NCI-H345 (cell line): ENCODE data around the gene PRKCQ.

Source experiments
- DNase-seq: peaks from one replicate; lab custom pipeline; 2025; lab: John Stamatoyannopoulos, UW

Gene PRKCQ

DNA sequence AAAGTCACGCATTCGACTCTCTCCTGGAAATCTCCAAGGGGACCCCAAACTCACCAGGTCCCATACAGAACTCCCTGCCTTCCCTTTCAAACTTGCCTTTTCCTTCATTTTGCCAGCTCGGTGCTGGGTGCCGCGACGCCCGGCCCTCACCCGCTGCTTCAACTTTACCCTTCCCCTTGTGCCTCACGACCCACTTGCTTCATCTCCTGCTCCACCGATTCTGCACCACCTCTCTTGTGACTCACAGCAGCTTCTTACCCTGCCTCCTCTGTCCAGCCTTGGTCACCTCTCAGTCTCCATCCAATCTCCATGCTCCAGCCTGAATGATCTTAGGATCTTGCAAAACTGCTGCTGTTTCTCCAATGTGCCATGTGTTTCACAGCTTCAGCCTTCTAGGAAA lies 59.9 kb downstream of the PRKCQ start:
- DNase-seq, result no peak

DNA sequence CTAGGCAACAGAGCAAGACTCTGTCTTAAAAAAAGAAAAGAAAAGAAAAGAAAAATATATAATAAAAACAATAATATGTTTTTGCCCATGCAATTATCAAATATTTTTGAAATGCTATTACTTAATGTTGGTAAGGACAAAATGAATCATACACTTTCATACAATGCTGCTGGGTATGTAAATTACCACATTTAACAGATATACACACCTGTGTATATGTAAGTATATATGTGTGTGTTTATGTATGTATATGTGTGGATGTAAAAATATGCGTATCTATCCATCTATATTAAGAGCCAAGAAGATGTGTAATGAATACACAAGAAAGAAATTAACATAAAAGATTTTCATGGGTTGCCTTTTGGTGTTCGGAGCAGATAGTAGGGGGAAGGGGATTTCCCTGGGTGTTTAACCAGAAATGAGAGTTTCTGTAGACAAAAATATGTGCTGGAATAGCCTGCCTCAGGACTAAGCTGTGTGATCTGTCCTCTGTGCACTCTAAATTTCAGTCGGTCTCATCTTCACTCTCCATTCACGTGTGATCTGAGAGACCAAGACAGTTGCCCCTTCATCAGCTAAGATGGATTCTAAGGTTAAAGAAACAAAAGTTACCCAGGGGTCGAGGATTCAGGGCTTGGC lies 61.2 kb downstream of the PRKCQ start:
- no peak for DNase-seq

DNA sequence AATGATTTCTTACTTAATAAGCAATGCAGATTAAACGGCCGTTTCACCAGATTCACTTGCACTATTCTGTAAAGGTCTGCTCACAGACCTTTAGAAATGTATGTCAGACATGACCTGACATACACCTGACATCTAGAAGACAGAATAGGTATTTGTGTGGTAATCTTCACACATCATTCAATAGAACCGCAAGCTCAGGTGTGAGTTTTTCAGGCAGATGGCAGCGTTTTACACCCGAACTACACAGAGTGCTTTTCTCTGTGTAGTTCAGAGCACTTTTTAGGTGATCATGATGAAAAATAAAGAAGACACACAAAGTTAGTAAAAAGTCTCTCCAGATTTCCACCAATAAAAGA lies 63.2 kb downstream of the PRKCQ start:
- no peak for DNase-seq

DNA sequence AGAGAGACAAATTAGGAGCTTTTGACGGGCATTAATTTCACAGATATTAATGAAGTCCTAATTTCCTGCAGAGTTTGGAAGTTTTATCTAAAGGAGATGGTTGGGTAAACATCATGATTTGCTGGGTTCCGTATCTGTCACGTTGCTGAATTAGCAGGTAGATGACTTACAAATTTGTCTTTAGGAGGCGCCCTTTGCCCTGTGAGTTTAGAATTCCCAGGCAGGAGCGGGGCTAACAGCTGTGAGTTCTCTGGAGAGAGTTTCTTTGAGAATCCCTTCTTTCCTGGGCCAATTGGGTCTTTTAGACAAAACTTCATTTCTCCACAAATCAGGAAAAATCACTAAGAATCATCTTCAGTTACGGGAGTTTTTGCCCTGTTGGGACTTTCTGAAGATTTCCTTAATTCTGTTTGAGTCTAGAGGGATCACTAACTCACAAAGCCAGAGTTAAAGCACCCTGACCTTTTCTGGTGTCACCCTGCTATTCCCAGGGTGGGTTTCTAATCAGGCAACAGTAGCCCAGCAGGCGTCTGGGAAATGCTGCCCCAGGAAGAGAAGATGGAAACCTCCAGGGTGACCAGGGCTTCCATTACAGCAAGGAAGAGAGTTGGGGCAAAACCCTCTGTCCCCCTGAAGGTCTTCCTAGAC lies 63.7 kb downstream of the PRKCQ start:
- no peak for DNase-seq

DNA sequence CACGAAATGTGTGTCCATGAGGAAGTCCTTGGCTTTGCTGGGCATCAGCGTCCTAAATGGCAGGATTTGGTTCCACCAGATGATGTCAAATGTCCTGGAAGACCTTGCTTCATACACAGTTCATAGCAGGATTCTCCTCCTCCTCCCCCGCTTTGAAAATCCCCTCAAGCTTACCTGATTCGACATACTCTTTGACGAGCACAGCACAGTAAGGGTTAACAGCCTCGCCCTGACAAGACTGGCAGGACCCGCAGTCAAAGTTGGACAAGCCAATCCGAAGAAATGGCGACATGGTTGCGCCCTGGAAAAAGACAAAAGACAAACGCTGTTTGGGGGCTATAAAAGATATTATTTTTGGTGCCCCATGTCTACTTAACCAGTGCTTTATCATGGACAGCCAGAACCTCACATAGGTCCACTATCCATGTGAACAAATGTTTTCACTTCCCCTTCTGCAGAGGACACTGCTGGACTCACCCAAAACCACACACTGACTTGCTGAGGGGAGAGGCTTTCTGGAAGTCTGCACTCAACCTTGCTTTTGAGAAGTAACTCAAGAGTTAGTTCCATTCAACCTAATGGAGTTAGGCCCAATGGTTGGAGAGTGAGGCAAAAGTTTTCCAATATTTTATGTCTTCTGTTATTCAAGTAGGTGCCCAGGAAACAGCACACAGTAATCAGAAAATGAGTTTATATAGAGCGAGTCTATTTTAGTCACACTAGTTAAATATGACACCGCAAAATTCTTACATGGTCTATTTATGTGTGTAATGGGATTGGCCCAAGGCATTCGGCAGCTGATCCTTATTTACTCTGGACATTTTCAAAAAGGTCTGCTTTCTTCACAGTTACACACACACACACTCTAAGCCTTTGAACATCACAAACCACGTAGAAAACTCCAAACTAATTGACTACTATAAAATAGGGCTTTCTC lies 65.0 kb downstream of the PRKCQ start:
- no peak for DNase-seq

DNA sequence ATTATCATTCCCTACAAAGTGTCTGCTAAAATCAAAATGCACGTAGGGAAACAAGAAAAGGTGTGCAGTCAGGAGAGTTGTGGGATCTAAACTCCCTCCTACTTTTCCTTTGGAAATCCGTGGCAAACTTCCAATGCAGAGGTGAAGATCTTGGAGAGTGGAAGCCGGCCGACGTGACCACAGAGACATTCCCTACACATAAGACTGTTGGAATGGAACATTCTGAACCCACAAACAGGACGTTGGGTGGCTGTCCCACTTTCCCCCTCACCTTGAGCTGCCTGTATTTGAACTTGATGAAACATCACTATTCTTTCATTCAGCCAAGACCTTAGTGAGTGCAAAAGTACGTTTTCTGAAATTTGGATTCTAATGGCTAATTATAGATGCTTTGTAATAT lies 65.9 kb downstream of the PRKCQ start:
- DNase-seq, result no peak

GRCh38 chr10:6513476-6513875 lies 66.6 kb downstream of the PRKCQ start:
- no peak for DNase-seq

- no peak for DNase-seq
Measured at GRCh38 chr10:6512182-6512581, 67.9 kb downstream of the PRKCQ start.

GRCh38 chr10:6511347-6511746 lies 68.7 kb downstream of the PRKCQ start:
- DNase-seq, result no peak

- DNase-seq, result no peak
Measured at GRCh38 chr10:6507311-6507710, 72.8 kb downstream of the PRKCQ start.

DNA sequence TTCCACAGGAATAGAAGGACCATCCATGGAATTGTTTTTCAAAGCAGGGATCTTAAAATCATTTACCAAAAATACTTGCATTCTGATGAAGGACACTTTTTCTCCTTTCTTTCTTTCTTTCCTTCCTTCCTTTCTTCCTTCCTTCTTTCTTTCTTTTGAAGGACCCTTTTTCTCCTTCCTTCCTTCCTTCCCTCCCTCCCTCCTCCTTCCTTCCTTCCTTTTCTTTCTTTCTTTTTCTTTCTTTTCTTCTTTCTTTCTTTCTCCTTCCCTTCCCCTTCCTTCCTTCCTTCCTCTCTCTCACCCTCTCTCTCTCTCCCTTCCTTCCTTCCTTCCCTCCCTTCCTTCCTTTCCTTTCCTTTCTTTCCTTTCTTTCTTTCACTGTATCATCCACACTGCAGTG lies 74.8 kb downstream of the PRKCQ start:
- no peak for DNase-seq

GRCh38 chr10:6504296-6504695 lies 75.8 kb downstream of the PRKCQ start:
- DNase-seq, result no peak

DNA sequence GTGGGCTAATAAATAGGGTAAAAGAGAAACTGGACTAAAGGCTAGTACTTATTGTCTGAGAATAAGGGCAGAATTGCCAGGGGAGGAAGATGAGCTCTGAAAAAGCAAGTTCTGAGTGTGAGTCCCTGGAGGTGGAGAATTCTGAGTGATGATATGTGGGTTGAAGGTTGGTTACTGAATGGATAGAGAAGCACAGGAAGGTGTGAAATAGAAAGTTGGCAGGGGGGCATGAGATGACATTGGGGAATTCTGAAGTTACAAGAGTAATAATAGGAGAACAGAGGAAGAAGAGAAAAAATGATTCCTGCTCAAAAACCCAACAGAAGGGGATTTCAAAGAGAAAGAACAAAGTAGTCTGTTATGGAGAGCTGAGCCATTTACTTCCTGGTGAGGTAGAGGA lies 76.9 kb downstream of the PRKCQ start:
- DNase-seq, result no peak

DNA sequence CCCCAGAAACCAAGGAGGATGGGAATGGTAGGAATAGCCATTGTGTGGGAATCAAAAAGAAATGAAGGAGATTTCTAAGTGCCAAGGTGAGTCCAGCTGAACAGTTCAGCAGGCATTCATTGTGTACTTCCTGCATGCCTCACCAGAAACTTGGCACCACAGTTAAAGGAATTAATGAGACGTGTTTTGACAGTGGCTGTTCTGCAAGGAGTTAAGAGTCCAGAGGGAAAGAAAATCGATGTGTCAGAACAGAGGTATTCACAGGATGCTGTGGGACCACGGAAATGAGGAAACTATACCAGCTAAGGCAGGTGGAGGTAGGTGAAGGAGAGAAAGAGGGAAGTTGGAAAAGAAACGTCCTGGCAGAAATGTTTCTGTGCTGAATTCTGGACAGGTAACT lies 78.1 kb downstream of the PRKCQ start:
- DNase-seq, result no peak

- DNase-seq, result no peak
Measured at GRCh38 chr10:6499974-6500373, 80.1 kb downstream of the PRKCQ start.

DNA sequence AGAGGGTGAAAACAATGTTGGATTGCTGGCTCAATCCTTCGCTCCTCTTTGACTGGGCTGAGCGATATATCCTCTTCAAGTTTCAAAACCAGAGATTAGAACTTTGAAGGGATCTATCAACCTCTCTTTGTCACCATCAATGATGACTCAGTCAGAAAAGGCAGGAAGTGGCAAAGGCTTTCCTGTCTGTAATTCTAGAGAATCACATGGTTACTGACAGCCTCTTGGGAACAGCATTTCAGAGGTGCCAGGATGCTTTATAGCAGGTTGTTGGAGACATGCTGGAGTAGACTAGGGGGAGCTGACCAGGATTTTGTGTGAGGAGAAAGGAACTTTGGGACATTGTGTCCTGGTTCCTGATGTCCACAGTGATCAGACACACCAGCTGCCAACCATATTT lies 81.3 kb downstream of the PRKCQ start:
- DNase-seq, result no peak

- no peak for DNase-seq
Measured at GRCh38 chr10:6497620-6498019, 82.5 kb downstream of the PRKCQ start.

DNA sequence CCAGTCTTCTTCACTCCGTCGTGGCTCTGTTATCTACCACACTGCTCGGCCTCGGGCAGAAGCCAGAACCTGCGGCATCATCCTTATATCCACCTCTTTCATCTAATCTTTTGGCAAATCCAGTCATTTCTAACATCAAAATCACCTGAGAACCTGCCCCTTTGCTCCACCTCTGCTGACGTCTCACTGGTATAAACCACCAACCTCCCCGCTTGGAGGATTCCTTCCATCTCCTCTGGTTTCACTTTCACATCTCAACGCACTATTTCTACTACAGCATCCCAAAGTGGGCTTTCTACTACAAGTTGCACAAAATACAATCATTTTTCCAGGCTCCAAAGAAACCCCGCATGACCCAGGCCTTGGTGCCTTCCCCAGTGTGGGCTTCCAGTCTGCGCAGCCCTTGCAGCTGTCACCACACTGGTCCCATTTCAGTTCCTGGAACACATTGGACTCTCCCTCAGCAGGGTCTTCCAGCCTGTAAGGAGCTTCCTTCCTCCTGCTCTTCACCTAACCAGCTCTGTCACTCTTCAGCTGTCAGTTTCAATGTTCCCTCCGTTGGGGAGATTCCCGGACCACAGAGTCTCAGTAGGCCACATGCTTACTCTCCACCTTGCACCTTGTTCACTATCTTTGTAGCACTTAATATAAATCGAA lies 85.0 kb downstream of the PRKCQ start:
- no peak for DNase-seq

DNA sequence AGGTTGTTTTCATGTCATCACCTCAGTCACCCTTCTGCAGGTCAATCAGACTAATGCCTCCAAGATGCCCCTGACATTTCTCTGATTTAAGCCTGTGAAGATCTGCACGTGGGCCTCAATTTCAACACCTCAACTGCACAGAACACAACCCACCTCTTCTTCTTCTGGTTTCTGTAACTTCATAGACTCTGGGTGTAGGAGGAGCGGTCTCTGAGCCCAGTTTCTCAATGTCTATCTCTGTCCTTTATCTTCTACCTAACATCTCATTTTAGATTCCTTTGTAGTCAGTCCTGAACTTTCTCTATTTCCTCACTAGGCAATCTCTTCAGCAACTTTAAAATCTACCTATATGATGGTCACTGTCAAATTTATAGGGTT lies 85.6 kb downstream of the PRKCQ start:
- no peak for DNase-seq

DNA sequence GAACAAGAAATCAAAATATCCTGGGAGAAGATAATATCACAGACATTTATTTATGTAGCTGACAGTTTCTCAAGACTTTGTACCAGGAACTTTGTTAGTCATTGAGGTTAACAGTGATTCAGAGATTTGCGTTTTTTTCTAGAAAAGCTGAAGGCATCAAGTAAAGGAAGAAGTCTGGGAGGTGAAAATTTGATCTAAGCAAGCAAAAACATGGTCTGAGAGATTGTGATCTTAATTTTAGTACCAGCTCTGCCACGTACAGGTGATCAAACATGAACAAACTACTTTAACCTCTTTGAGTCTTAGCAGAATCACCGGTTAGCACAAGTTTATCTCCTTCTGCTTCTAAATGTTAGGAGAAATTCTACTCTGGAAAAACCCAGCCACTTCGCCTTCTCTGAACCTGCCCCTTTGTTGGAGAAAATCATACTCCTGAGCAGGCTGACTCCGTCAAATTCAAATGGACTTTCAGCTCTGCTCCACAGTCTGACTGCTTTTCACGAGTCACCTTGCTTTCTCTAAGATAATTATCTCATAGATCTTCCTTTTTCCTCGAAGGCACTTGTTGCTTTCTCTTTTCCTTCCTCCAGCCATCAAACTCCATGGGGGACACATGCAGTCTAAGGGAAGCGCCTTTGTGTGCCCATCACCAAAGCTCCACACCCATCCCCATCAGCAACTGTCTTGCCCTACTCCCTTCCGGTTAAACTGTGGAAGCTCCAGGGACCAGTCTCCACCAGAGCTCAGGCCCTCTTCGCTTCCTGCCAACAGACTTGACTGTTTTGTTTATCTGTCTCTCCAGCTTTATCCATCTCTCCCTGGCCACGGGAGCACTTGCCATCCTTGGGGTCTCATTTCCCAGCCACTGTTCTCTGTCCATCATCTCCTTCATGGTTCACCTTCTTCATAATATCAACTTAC lies 86.3 kb downstream of the PRKCQ start:
- DNase-seq, result no peak

DNA sequence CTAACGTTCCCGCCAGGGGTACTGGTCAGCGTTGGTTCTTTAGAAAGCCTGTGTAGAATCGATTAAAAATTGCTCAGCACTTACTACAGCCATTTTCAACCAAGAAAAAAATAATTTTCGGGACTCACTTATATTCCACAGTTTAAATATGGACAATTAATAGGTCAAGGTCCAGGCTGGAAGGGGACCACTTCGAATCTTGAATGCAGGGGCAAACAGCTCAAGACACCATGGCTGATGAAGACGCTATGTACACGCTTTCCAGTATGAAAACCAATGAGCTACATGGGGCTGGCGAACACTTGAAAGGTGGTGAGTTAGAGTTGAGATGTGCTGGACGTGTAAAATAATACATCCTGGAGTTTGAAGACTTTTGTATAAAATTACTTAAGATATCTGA lies 87.2 kb downstream of the PRKCQ start:
- DNase-seq, result no peak
